ENCODE results near the gene AGXT2.
"Not testable (repeated sequence)": the region's sequence is repeated elsewhere in the genome, so short reads cannot be mapped to it uniquely, and the experiment has no call there.

Gene AGXT2

GRCh38 chr5:35012365-35012764 lies 35.4 kb downstream of the AGXT2 start:
- no peak for DNase-seq

- DNase-seq: no peak
Observed at GRCh38 chr5:35010676-35011075, 37.1 kb downstream of the AGXT2 start.

GRCh38 chr5:35009657-35010056 lies 38.1 kb downstream of the AGXT2 start:
- DNase-seq: no peak

- DNase-seq: no peak
Observed at GRCh38 chr5:35009019-35009418, 38.7 kb downstream of the AGXT2 start.

GRCh38 chr5:35004771-35005170 lies 43.0 kb downstream of the AGXT2 start:
- DNase-seq: no peak

GRCh38 chr5:35004200-35004599 lies 43.5 kb downstream of the AGXT2 start:
- DNase-seq: no peak

- DNase-seq: no peak
Observed at GRCh38 chr5:35003018-35003957, 44.5 kb downstream of the AGXT2 start.

GRCh38 chr5:35002459-35002858 lies 45.3 kb downstream of the AGXT2 start:
- no peak for DNase-seq

GRCh38 chr5:35001842-35002241 lies 45.9 kb downstream of the AGXT2 start:
- DNase-seq: no peak

GRCh38 chr5:34998058-34998789 lies 49.5 kb downstream of the AGXT2 start:
- DNase-seq: no peak

- DNase-seq: no peak
Observed at GRCh38 chr5:34996261-34996660, 51.5 kb downstream of the AGXT2 start.

GRCh38 chr5:34993951-34994350 lies 53.8 kb downstream of the AGXT2 start:
- no peak for DNase-seq

GRCh38 chr5:34991486-34992238 lies 56.1 kb downstream of the AGXT2 start:
- DNase-seq: no peak

GRCh38 chr5:34986965-34987364 lies 60.8 kb downstream of the AGXT2 start:
- DNase-seq: no peak

- DNase-seq: no peak
Observed at GRCh38 chr5:34982823-34983222, 64.9 kb downstream of the AGXT2 start.

- DNase-seq: no peak
Observed at GRCh38 chr5:34978681-34979080, 69.1 kb downstream of the AGXT2 start.

GRCh38 chr5:34977934-34978613 lies 69.7 kb downstream of the AGXT2 start:
- no peak for DNase-seq

- no peak for DNase-seq
Observed at GRCh38 chr5:34976347-34976746, 71.4 kb downstream of the AGXT2 start.

- not testable (repeated sequence) for DNase-seq
Observed at GRCh38 chr5:34971655-34972054, 76.1 kb downstream of the AGXT2 start.

GRCh38 chr5:34970552-34970951 lies 77.2 kb downstream of the AGXT2 start:
- DNase-seq: no peak

- no peak for DNase-seq
Observed at GRCh38 chr5:34968258-34968657, 79.5 kb downstream of the AGXT2 start.

GRCh38 chr5:34967540-34967939 lies 80.2 kb downstream of the AGXT2 start:
- DNase-seq: no peak

GRCh38 chr5:34959323-34959722 lies 88.4 kb downstream of the AGXT2 start:
- no peak for DNase-seq

All from GOT3 (cell line).